ENCODE data around the gene SF3B5.
"Not testable (repeated sequence)": the region's sequence is repeated elsewhere in the genome, so short reads cannot be mapped to it uniquely, and the experiment has no call there.

SF3B5 gene

DNA sequence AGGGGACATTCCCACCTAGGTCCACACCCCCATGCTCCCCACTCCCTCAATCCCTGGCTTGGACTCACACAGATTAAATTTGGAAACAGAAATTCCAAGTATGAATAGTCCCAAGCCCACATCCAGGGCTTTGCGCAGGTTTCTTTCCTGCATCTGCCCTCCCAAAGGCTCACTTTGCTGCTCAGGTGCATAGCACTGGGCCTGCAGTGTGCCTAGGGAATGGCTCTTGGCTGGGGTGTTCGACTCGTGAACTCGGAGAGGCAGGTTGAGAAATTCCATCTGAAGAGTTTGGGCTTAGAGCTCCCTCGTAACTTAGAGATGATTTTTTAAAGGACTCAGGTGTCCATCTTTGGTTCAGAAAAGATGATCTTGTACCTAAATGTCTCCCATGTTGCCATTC lies 14.8 kb upstream of the SF3B5 start:
- Histone ChIP-seq H3K4me3 (no peak overlapping the region), H3K27ac (no peak overlapping the region)

DNA sequence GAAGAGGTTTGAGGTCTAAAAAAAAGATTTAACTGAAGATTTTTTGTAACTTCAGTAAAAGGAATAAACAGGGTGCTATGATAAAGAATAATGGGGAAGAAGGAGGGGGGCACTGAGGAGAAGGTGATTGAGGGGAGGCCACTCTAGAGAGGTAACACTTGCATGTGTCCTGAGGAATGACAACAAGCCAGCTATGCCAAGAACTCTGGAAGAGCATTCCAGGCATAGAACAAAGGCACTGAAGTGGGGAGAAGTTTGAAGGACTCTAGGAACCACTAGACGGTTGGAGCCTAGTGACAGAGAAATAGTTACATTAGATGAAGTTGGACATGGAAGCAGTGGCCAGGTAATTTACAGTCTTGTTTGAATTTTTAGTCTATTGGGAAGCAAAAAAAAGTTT lies 10.8 kb upstream of the SF3B5 start:
- H3K27ac ChIP-seq = no peak overlapping the region
- no peak overlapping the region for H3K4me3 ChIP-seq

DNA sequence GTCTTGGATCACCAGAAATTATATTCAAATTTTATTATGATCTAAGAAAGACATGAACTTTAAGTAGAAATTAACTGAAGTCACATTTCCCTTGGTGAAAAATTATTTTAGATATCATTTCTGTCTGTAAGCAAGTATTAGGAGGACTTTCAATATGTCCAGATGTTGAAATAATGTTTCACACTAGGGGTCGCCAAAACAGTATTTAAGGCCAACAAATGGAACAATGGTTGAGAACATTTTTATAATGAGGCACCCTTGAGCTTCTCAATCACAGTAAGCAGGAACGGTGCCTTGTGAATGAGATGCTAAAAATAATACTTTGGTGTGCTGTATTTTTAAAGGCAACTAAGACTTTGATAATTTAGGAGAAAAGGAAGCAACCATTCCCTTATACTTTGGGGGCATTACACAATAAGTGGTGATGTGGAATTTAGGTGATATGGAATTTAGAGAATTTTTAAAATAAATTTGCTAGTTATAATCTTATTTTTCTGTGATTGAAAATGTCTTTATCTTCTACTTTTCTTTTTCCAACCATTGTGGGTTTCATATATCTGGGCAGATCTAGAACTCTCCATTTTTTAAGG lies 9.6 kb upstream of the SF3B5 start:
- H3K4me3 ChIP-seq = no peak overlapping the region
- H3K27ac ChIP-seq = no peak overlapping the region

DNA sequence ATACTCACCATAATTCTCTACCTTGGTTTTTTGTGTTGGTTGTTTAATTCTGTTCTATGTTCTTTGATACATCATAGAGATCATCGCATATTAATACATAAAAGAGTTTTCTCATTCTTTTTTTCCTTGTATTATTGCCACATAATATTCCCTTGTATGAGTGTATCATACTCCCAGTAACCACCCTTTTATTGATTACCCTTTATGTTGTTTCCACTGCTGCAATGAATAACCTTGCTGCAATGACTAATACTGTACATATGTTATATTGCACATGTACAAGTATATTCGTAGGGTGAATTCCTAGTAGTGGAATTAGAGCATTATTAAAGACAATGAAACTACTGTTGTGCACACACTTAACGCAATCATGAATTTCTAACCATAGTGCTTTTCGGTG lies 9.1 kb upstream of the SF3B5 start:
- H3K27ac ChIP-seq = no peak overlapping the region
- no peak overlapping the region for H3K4me3 ChIP-seq

DNA sequence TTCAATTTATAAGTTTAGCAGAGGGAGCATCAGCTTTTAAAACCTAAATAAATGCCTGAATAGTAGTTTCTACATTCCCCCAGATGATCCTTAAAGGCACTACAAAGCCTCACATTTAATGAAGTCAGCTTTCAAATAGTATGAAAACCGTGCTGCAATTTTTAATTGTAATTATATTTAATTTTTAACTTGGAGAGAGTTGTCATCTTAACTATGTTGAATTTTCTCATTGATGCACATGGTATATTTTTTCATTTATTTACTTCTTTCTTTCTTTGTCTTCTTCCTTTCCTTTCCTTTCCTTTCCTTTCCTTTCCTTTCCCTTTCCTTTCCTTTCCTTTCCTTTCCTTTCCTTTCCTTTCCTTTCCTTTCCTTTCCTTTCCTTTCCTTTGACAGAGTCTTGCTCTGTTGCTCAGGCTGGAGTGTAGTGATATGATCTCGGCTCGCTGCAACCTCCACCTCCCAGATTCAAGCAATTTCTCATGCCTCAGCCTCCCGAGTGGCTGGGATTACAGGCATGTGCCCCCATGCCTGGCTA lies 7.7 kb upstream of the SF3B5 start:
- no peak overlapping the region for H3K27ac ChIP-seq

DNA sequence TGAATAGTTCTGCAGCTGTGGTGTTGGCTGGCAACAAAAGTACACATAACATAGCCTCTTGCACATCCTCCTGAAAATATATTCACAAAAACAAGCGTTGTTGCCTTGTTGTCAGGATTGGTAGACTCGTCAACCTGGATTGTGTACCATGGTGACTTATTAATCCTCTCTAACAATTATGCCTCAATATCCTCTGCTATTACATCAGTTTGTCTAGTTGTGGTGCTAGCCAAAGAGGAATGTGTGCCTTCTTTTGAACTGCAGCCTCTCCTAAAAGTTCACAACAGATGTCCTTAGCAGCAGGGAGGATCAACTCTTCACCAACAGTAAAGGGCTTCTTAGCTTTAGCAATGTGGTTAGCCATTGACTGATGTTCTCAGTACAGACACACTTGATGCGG lies 3.6 kb upstream of the SF3B5 start:
- Histone ChIP-seq H3K4me3 (no peak overlapping the region), H3K27ac (no peak overlapping the region)

More for the DNA sequence above, 7.7 kb upstream of the SF3B5 start:
- no peak overlapping the region for H3K4me3 ChIP-seq

DNA sequence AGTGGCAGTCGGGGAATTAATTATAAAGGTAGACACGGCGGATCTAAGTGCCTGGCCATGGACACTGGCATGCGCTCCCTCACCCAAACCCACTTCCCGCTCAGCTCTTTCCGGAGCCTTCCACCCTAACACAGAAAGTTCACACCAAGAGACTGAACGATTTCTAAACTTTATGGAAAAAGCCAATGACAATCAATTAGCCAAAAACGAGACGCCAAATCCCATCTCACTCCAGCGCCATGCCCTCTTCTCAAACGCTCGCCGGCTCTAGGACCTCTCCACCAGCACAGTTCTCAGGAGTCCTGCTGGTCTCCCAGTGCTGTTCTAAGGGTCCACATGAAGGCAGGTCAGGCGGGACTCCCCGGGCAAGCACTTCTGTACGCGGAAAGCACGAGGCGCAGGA lies 641 bp downstream of the SF3B5 start:
- peak overlapping the region; percentile 58 to 83 (median 67) for H3K4me3 ChIP-seq
- peak overlapping the region in 19 of 21 experiments; percentile 70 to 94 (median 83) for H3K27ac ChIP-seq

DNA sequence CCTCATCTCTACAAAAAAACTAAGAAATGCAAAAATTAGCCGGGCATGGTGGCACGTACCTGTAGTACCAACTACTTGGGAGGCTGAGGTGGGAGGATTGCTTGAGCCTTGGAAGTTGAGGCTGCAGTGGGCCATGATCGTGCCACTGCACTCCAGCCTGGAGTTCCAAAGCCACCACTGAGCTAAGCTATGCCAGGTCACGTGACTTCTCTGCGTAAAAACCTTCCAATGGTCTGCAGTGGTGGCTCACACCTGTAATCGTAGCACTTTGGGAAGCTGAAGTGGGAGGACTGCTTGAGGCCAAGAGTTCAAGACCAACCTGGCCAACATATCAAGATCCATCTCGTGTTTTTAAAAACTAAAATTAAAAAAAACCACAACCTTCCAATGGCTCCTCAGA lies 1.7 kb downstream of the SF3B5 start:
- peak overlapping the region in 1 of 7 experiments; percentile 66 for H3K4me3 ChIP-seq

DNA sequence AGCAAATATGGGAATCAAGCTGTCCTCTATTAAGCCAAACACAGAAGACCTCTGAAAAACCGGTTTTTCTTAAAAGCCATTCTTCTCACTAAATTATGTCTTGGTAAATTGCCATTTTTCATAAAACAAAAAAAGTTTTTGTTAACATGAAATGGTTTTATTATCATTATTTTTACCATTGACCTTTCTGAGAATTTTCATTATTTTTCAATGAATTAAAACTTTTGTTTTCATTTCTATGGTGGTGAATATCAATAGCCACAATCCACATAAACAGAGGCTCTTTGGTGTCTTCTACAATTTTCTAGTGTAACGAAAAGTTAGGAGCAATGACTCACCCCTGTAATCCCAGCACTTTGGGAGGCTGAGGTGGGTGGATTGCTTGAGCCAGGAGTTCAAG lies 2.1 kb downstream of the SF3B5 start:
- Histone ChIP-seq H3K27ac (no peak overlapping the region), H3K4me3 (no peak overlapping the region)

More for the DNA sequence above, 1.7 kb downstream of the SF3B5 start:
- no peak overlapping the region for H3K27ac ChIP-seq

DNA sequence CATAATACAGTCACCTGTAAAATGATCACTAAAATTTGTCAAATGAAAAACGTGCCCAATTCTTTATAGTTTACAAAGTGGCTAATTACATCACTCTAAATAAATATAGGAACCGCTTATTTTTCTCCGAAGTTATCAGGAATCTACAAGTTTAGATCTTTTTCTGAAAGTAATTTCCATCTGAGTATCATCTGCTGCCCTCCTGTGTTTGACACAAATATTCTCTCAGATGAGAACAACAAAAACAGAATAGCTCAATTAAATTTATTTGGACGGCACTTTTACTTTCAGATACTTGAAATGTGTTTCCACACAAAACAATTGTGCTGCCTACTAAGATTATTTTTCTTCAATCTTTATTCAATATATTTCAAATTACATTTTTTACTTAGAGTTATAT lies 5.0 kb downstream of the SF3B5 start:
- H3K27ac ChIP-seq = no peak overlapping the region
- no peak overlapping the region for H3K4me3 ChIP-seq

DNA sequence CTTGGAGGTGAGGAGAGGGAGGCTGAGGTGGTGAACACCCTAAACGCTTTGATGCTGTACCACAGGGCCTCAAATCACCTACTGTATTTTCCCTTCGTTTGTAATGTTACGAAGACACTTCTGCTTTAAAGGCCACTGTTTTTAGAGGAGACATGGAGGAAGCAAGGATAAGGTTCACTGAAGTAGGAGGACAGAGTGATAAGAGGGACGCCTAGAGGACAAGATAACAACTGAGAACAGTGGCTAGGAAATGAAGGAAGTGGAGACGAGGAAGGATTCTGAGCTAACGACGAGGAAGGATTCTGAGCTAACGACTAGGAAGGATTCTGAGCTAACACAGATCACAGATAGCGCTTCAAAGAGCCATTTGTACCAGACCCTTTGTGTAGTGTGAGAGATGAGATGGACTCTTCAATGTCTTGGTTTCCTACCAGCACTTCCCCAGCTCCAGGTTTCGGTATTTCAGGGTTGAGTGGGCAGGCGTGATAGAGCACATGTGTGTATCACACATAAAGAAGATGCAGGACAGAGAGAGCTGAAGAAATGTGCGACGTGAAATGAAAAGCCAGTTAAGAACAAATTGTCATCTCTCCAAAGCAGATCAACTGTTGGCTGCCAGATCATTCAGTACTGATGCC lies 7.5 kb downstream of the SF3B5 start:
- H3K27ac ChIP-seq = no peak overlapping the region
- no peak overlapping the region for H3K4me3 ChIP-seq

DNA sequence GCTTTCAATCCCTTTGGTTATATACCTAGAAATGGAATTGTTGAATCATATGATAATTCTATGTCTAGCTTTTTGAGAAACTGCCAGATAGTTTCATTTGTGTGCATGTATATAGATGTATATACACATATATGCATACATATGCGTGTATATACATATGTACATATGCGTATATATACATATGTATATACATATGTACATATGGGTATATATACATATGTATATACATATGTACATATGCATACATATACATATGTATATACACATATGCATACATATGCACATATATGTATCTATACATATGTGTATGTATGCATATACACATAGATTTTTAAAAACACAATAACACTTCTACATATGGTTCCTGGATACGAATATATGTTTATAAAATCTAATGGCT lies 8.4 kb downstream of the SF3B5 start:
- H3K27ac ChIP-seq = no peak overlapping the region
- H3K4me3 ChIP-seq = no peak overlapping the region

DNA sequence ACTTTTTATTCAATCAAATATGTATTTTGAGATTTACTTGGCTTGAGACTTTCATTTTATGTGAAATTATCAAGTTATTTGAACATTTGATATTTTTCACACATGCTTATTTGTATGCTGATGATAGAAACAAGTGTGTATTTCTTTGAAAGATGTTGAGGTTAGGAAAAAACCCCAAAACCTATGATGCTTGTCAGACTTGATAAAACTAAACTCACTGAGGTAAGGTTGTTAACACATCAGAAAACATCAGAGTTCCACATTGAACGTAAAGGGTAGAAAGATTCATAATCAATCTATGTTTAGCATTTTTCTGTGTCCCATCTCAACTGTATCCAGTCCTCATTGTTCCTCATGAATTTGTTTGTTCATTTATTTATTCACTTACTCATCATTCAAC lies 12.2 kb downstream of the SF3B5 start:
- H3K27ac ChIP-seq = no peak overlapping the region
- no peak overlapping the region for H3K4me3 ChIP-seq

DNA sequence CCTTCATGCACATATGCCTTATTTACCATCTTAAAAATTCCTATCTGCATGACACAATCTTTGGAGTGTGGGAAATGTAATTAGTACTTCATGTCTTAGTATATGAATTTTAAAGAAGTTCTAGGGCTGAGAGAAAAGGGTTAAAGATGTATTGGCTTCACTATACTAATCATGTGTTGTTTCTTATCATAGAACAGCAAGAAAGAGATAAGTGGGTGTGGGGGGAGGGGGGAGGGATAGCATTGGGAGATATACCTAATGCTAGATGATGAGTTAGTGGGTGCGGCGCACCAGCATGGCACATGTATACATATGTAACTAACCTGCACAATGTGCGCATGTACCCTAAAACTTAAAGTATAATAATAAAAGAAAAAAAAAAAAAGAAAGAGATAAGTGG lies 13.0 kb downstream of the SF3B5 start:
- not testable (repeated sequence) for H3K4me3 ChIP-seq, H3K27ac ChIP-seq

DNA sequence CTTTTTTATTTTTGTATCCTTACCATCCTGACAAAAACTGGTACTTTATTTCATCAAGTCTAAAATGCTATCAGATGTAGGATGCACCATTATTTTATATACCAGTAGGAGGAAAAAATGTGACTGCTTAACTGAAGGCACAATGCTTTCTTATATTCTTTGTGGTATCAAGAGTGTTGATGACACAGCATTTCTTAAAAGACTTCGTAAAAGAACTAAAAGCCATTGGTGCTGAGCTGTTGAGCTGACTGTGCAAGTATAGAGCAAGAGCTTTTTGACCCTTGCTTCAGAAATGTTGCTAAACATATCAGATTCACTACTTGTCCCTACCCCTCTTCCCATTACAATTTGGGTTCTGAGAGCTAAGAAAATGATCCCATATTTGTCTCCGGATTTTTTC lies 17.5 kb downstream of the SF3B5 start:
- Histone ChIP-seq H3K4me3 (no peak overlapping the region), H3K27ac (no peak overlapping the region)

DNA sequence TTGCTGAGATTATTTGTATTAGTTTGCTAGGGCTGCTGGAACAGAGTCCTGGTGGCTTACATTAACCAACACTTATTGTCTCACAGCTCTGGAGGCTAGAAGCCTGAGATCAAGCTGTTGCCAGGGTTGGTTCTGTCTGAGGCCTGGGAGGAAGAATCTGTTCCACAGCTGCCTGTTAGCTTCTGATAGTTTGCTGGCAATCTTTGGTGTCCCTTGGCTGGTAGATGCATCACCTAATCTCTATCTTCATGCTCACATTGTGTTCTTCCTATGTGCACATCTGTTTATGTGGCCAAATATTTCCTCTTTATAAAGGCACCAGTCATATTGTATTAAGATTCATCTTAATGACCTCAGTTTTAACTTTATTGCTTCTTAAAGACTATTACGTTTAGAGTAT lies 19.5 kb downstream of the SF3B5 start:
- Histone ChIP-seq H3K4me3 (no peak overlapping the region), H3K27ac (no peak overlapping the region)

DNA sequence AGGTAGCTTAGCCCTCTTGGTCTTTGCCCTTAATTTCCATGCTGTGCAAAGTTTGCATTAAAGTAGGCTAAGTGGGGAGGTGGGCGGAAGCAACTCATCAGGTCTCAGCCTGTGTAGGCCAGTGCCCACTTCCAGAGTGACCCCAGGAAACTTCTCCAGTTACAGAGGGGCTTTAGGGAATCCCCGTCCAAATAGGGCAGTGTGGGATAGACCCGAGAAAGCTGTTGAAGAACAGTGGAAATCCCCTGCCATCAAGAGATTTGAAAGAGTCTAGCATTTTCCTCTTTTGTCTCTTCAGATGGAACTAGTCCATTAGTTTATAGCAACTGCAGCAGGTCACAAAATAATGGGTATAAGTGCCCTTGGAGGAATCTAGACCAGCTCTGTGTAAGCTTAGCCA lies 20.2 kb downstream of the SF3B5 start:
- no peak overlapping the region for H3K27ac ChIP-seq

DNA sequence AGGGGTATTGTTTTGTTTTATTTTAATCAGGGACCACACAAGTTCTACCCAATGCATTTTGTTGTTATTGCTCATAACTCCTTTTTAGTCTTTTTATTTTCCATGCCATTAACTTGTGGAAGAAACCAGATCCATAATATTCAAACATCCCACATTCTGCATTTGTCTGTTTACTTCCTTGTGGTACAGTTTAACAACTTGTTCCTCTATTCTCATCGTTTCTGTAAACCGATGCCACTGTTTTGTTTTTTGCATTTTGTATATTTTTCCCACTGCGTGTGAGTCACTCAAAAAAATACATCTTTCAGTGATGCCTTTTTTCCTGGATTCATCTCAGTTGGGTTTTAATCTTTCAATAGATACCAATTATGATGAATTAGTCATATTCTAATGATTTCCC lies 22.3 kb downstream of the SF3B5 start:
- H3K4me3 ChIP-seq = no peak overlapping the region
- H3K27ac ChIP-seq = no peak overlapping the region

More for the DNA sequence above, 20.2 kb downstream of the SF3B5 start:
- no peak overlapping the region for H3K4me3 ChIP-seq

DNA sequence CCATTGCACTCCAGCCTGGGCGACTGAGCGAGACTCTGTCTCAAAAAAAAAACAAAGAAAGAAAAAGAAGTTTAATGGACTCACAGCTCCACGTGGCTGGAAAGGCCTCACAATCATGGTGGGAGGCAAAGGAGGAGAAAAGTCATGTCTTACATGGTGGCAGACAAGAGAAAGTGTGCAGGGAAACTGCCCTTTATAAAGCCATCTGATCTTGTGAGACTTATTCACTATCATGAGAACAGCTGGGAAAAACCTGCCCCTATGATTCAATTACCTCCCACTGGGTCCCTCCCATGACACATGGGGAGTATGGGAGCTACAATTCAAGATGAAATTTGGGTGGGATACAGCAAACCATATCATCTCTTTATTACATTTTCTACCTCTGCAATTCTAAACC lies 25.9 kb downstream of the SF3B5 start:
- H3K4me3 ChIP-seq = no peak overlapping the region
- H3K27ac ChIP-seq = no peak overlapping the region

DNA sequence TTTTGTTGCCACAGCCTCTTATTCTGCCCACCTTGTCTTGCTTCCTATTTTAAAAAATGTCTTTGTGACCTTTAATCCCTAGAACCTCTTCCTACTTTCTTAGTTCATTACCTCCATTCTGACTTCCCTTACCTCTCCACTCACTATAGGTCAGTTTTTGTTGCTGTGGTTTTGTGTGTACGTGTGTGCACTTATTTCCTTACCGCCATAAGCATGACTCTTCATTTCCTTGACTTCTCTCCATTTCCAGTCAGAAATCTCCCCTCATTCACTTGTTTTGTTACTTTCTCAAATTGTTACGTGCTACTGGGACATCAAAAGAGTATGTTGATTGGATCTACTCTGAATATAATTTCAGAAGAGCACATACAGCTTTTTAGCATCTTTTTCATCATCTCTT lies 26.6 kb downstream of the SF3B5 start:
- Histone ChIP-seq H3K4me3 (no peak overlapping the region), H3K27ac (no peak overlapping the region)

DNA sequence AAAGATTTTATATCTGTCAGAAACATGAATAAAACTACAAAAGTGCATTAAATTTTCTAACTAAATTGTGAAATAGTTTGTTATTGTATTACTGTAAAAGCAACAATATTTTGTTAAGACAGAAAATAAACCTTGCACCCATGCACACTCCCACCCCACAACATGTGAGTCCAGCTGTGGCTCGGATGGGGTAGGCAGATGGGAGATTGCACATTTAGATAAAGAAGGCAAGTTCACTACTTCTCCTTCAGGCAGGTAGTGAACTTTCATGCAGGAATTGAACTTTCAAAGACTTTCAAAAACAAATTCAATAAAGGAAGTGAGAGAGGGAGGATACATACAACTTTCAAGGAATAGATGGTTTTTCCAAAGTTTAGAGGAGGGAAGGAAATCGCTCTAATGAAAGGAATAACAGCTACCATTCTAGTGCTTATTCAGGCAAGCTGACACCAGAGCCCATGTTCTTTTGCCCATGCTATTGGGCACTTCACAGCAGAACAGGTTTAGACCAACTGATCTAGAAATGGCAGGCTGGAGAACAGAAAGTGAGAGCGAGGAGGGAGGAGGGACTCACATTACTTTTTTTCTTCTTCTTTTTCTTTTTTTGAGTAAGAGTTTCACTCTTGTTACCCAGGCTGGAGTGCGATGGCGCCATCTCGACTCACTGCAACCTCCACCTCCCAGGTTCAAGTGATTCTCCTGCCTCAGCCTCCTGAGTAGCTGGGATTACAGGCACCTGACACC lies 28.5 kb downstream of the SF3B5 start:
- no peak overlapping the region for H3K27ac ChIP-seq
- H3K4me3 ChIP-seq = no peak overlapping the region
